Neural cell (in vitro differentiated cells): Measurements from ENCODE around the gene TTPAL. TPM values are rescaled to one million over a fixed set of nuclear protein-coding genes. Genes with fewer than 3 reads are reported as not detected.

ENCODE experiments used
- H2AFZ ChIP-seq: fragments of 200-600, 300-800 bp; sonication (generic), shearing (Covaris generic); 2 replicates; pipeline ENCODE4 v1.6.0; 2014; ENCODE audit warnings: low read depth, mild to moderate bottlenecking, antibody characterized with exemption, low read length, moderate library complexity
- H3F3A ChIP-seq: fragments of 200-600 bp; shearing (Covaris generic); 2 replicates; pipeline ENCODE4 v1.6.1; 2016; ENCODE audit warnings: mild to moderate bottlenecking, moderate library complexity, mixed read lengths, antibody characterized with exemption, low read length; ENCODE audit not compliant: insufficient read depth, poor library complexity, severe bottlenecking
- H3K27ac ChIP-seq: fragments of 200-600, 300-800 bp; sonication (generic), shearing (Covaris generic); 2 replicates; pipeline ENCODE4 v1.5.1; 2014; ENCODE audit warnings: mild to moderate bottlenecking, low read length, moderate library complexity
- H3K27me3 ChIP-seq: fragments of 300-800, 200-600 bp; sonication (generic), shearing (Covaris generic); 2 replicates; pipeline ENCODE4 v1.6.0; 2014; ENCODE audit warnings: mild to moderate bottlenecking, low read depth, low read length, moderate library complexity; ENCODE audit not compliant: insufficient read depth
- H3K36me3 ChIP-seq: fragments of 300-800, 200-600 bp; sonication (generic), shearing (Covaris generic); 2 replicates; pipeline ENCODE4 v1.5.1; 2014; ENCODE audit warnings: mild to moderate bottlenecking, antibody characterized with exemption, low read length, moderate library complexity; ENCODE audit not compliant: insufficient read depth
- H3K4me2 ChIP-seq: fragments of 300-800, 200-600 bp; sonication (generic), shearing (Covaris generic); 2 replicates; pipeline ENCODE4 v1.6.0; 2014; ENCODE audit warnings: mild to moderate bottlenecking, low read length
- H3K4me3 ChIP-seq: fragments of 300-800, 200-600 bp; sonication (generic), shearing (Covaris generic); 2 replicates; pipeline ENCODE4 v1.5.1; 2014; ENCODE audit warnings: mild to moderate bottlenecking, low read length, moderate library complexity
- H3K79me2 ChIP-seq: fragments of 200-600 bp; shearing (Covaris generic); replicated peaks from 2 replicates; pipeline ENCODE4 v1.6.0; 2014; ENCODE audit warnings: mild to moderate bottlenecking, low read length, moderate library complexity; ENCODE audit not compliant: insufficient read depth
- H3K9ac ChIP-seq: fragments of 300-800, 200-600 bp; sonication (generic), shearing (Covaris generic); 2 replicates; pipeline ENCODE4 v1.6.1; 2016; ENCODE audit warnings: mild to moderate bottlenecking, low read length, mixed read lengths
- H3K9me2 ChIP-seq: fragments of 200-600 bp; shearing (Covaris generic); 2 replicates; pipeline ENCODE4 v1.6.1; 2016; ENCODE audit warnings: mild to moderate bottlenecking, low read length, mixed read lengths; ENCODE audit not compliant: insufficient read depth
- H3K9me3 ChIP-seq: fragments of 200-600, 300-800 bp; sonication (generic), shearing (Covaris generic); 2 replicates; pipeline ENCODE4 v1.6.1; 2016; ENCODE audit warnings: mild to moderate bottlenecking, mixed run types, low read length, moderate library complexity, mixed read lengths
- H4K20me1 ChIP-seq: fragments of 200-600 bp; shearing (Covaris generic); 2 replicates; pipeline ENCODE4 v1.6.1; 2016; ENCODE audit warnings: mild to moderate bottlenecking, mixed run types; ENCODE audit not compliant: insufficient read depth
- EP300 ChIP-seq: fragments of 450-650 bp; conservative IDR thresholded peaks from 2 replicates; pipeline ENCODE4 v1.6.1; 2014; ENCODE audit warnings: antibody characterized with exemption, mild to moderate bottlenecking, moderate library complexity; ENCODE audit not compliant: poor library complexity, severe bottlenecking
- EZH2 ChIP-seq: fragments of 200-600, 300-800 bp; shearing (Covaris generic), sonication (generic); IDR thresholded peaks from 2 replicates; pipeline ENCODE4 v1.6.1; 2014; ENCODE audit warnings: antibody characterized with exemption, low read length, borderline replicate concordance, mild to moderate bottlenecking; ENCODE audit not compliant: insufficient read depth, poor library complexity, severe bottlenecking
- MXI1 ChIP-seq: fragments of 450-650 bp; conservative IDR thresholded peaks from 2 replicates; pipeline ENCODE4 v1.6.1; 2014; ENCODE audit warnings: antibody characterized with exemption, mild to moderate bottlenecking; ENCODE audit not compliant: poor library complexity, severe bottlenecking
- RAD21 ChIP-seq: fragments of 450-650 bp; conservative IDR thresholded peaks from 2 replicates; pipeline ENCODE4 v1.6.1; 2014; ENCODE audit warnings: antibody characterized with exemption, mild to moderate bottlenecking, moderate library complexity
- SMC3 ChIP-seq: fragments of 450-650 bp; conservative IDR thresholded peaks from 2 replicates; pipeline ENCODE4 v1.6.1; 2014; ENCODE audit warnings: antibody characterized with exemption, mild to moderate bottlenecking, moderate library complexity; ENCODE audit not compliant: poor library complexity
- TAF1 ChIP-seq: IDR thresholded peaks from 2 replicates; pipeline ENCODE4 v1.6.1; 2012; ENCODE audit warnings: low read depth
- polyA plus RNA-seq: library from polyadenylated mRNA; depleted of rRNA; stranded (reverse); fragments of >200 nt; gene quantifications from 2 replicates; pipeline ENCODE4 v1.2.3, GENCODE V29; 2014
- small RNA-seq, 3 experiments: library from RNA; depleted of rRNA; stranded (forward); fragments of <200 nt; gene quantifications; one replicate each; pipeline ENCODE3, GENCODE V24; 2012
- TF ChIP-seq, protein P1 (sequence below): fragments of 450-650 bp; IDR thresholded peaks from 2 replicates; pipeline ENCODE4 v1.5.1; 2014; ENCODE audit warnings: antibody characterized with exemption, mild to moderate bottlenecking, moderate library complexity; ENCODE audit not compliant: poor library complexity, severe bottlenecking
- TF ChIP-seq, protein P2 (sequence below): IDR thresholded peaks from 2 replicates; pipeline ENCODE4 v1.6.1; 2012; ENCODE audit warnings: borderline replicate concordance

The TTPAL gene
- polyA plus RNA-seq, 1 donor from 2014 or later = 11.2 TPM

DNA sequence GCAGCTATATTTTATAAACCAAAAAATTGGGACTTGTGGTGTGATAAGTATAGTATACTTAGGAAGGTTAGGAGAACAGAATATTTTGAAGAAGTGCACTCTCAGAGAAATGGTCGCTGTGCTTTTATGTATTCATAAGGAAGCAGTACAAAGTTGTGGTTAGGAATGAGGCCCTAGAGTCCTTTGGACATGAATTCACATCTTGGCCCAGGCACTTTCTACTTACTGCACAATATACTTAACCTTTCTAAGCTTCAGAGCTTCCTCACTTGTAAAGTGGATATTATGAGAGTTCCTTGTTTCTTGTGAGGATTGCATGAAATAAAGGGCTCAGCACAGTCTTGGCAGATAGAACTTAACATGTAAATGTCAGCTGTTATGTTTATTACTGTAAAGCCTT is 67.2 kb downstream of the TTPAL start:
- Histone ChIP-seq H3K4me2 (no peak overlapping the region), H3K79me2 (peaks cover 13% of the 10 kb centered on the region)

DNA sequence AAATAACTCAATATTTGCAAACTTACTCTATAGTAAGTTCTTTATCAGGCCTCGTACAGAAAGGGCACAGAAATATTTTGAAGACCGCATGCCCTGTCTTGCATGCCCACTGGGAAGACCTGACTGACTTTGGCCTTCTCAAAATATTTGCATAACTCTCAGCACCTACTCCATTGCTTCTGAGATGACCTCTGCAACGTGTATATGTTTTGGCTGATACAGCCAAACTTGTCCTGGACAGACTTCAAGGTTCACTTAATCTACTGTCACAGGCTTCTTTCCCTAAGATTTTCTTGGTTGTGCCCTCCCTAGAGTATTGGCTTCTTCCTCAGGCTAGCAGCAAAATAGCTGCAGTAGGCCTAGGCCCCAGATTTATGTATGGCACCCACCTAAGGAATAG is 67.7 kb downstream of the TTPAL start:
- H3K4me2 ChIP-seq = no peak overlapping the region
- no peaks in the 10 kb centered on the region for H3K9me2 ChIP-seq
- H3K4me3 ChIP-seq = no peak overlapping the region
- TF ChIP-seq, protein P1, sequence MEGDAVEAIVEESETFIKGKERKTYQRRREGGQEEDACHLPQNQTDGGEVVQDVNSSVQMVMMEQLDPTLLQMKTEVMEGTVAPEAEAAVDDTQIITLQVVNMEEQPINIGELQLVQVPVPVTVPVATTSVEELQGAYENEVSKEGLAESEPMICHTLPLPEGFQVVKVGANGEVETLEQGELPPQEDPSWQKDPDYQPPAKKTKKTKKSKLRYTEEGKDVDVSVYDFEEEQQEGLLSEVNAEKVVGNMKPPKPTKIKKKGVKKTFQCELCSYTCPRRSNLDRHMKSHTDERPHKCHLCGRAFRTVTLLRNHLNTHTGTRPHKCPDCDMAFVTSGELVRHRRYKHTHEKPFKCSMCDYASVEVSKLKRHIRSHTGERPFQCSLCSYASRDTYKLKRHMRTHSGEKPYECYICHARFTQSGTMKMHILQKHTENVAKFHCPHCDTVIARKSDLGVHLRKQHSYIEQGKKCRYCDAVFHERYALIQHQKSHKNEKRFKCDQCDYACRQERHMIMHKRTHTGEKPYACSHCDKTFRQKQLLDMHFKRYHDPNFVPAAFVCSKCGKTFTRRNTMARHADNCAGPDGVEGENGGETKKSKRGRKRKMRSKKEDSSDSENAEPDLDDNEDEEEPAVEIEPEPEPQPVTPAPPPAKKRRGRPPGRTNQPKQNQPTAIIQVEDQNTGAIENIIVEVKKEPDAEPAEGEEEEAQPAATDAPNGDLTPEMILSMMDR = no peak
- TF ChIP-seq RAD21 = no peak
- no peak for TF ChIP-seq EP300
- TF ChIP-seq MXI1 = no peak
- TF ChIP-seq SMC3 = no peak
- TF ChIP-seq TAF1 = no peak
- no peak for TF ChIP-seq EZH2
- TF ChIP-seq, protein P2, sequence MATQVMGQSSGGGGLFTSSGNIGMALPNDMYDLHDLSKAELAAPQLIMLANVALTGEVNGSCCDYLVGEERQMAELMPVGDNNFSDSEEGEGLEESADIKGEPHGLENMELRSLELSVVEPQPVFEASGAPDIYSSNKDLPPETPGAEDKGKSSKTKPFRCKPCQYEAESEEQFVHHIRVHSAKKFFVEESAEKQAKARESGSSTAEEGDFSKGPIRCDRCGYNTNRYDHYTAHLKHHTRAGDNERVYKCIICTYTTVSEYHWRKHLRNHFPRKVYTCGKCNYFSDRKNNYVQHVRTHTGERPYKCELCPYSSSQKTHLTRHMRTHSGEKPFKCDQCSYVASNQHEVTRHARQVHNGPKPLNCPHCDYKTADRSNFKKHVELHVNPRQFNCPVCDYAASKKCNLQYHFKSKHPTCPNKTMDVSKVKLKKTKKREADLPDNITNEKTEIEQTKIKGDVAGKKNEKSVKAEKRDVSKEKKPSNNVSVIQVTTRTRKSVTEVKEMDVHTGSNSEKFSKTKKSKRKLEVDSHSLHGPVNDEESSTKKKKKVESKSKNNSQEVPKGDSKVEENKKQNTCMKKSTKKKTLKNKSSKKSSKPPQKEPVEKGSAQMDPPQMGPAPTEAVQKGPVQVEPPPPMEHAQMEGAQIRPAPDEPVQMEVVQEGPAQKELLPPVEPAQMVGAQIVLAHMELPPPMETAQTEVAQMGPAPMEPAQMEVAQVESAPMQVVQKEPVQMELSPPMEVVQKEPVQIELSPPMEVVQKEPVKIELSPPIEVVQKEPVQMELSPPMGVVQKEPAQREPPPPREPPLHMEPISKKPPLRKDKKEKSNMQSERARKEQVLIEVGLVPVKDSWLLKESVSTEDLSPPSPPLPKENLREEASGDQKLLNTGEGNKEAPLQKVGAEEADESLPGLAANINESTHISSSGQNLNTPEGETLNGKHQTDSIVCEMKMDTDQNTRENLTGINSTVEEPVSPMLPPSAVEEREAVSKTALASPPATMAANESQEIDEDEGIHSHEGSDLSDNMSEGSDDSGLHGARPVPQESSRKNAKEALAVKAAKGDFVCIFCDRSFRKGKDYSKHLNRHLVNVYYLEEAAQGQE = no peak
- H4K20me1 ChIP-seq = no peaks in the 10 kb centered on the region
- H3K9ac ChIP-seq = no peak overlapping the region
- H3K79me2 ChIP-seq = peaks cover 16% of the 10 kb centered on the region
- H2AFZ ChIP-seq = no peak overlapping the region
- H3K27ac ChIP-seq = no peak overlapping the region
- H3K9me3 ChIP-seq = no peaks in the 10 kb centered on the region
- no peaks in the 10 kb centered on the region for H3K36me3 ChIP-seq
- H3K27me3 ChIP-seq = no peaks in the 10 kb centered on the region
- no peaks in the 10 kb centered on the region for H3F3A ChIP-seq

More for the DNA sequence above, 67.2 kb downstream of the TTPAL start:
- H3K4me3 ChIP-seq = no peak overlapping the region
- H4K20me1 ChIP-seq = no peaks in the 10 kb centered on the region
- no peaks in the 10 kb centered on the region for H3K36me3 ChIP-seq
- TF ChIP-seq MXI1 (no peak), SMC3 (no peak)
- TF ChIP-seq, protein P2 = no peak
- no peak overlapping the region for H3K27ac ChIP-seq
- H3K9me3 ChIP-seq = no peaks in the 10 kb centered on the region
- H3K27me3 ChIP-seq = no peaks in the 10 kb centered on the region
- no peak overlapping the region for H3K9ac ChIP-seq
- no peaks in the 10 kb centered on the region for H3F3A ChIP-seq
- no peak overlapping the region for H2AFZ ChIP-seq
- no peaks in the 10 kb centered on the region for H3K9me2 ChIP-seq

Small RNA genes within 50 kb of the gene (small RNA-seq; reads per million reads assigned to genes)
- gene RPL37AP1 = 0 to 0.52 (median 0) reads per million in 3 experiments

Other genes with a start within 250 kb of the TTPAL start
- gene GDAP1L1, start 228.6 kb upstream of the TTPAL start, polyA plus RNA-seq = 216 and 243 TPM in 2 replicates
- 4.6 and 5.5 TPM in 2 replicates for gene FITM2, start 164.7 kb upstream of the TTPAL start, polyA plus RNA-seq
- not detected in 2 replicates for gene R3HDML, start 138.8 kb upstream of the TTPAL start, polyA plus RNA-seq
- gene HNF4A, start 120.2 kb upstream of the TTPAL start, polyA plus RNA-seq = 0.68 TPM in 1 of 2 replicates, not detected in the other
- gene SERINC3, start 46.2 kb downstream of the TTPAL start, polyA plus RNA-seq = 63.2 and 64.5 TPM in 2 replicates
- gene PKIG, start 106.7 kb downstream of the TTPAL start, polyA plus RNA-seq = 174 and 210 TPM in 2 replicates
- 0.52 and 0.56 TPM in 2 replicates for gene ADA, start 175.8 kb downstream of the TTPAL start, polyA plus RNA-seq
- not detected in 2 replicates for gene CCN5, start 239.5 kb downstream of the TTPAL start, polyA plus RNA-seq